ENCODE results near the gene ADAMTSL2. TPM values are rescaled to one million over a fixed set of nuclear protein-coding genes. Genes with fewer than 3 reads are reported as not detected.

ADAMTSL2 gene
- total RNA-seq, 1 donor from 2014 or later, result 1.3 TPM

DNA sequence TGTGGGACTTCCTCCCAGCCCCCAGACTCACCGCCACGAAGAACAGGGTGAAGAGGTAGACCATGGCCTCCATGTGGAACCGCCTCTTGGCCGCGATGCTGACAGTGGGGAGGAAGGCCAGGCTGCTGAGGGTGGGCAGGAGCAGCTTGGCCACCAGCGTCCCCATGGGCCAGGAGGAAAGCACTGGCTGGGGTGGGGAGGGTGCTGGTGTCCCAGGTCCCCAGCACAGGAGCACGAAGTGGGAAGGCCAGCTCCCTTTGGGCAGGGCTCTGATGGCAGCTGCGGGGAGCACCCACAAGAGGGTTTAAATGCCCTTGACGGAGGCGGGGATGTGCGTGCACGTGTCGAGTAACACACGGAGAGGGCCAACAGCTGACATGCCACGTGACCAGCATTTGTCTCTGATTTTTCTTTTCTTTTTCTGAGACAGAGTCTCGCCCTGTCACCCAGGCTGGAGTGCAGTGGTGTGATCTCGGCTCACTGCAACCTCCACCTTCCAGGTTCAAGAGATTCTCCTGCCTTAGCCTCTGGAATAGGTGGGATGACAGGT is 9.8 kb upstream of the ADAMTSL2 start, which contains the start of gene MYMK:
MYMK (minus strand) TSS at position 281 of the 550 bp plus-strand sequence; CDS start at position 166, 115 bp downstream.
- H3K27me3 Mint-ChIP-seq (ENCODE audit: unreplicated experiment), result peaks cover 9% of the 10 kb centered on the region
- H3K9me3 Mint-ChIP-seq (ENCODE audit: unreplicated experiment), result peaks cover 8% of the 10 kb centered on the region
- no peak for DNase-seq
- H3K4me1 Mint-ChIP-seq (ENCODE audit: low read depth, unreplicated experiment), result peaks cover 33% of the 10 kb centered on the region
- H3K27ac Mint-ChIP-seq (ENCODE audit: unreplicated experiment), result no peak within 1 kb of the TSS
- TF ChIP-seq, protein P1, sequence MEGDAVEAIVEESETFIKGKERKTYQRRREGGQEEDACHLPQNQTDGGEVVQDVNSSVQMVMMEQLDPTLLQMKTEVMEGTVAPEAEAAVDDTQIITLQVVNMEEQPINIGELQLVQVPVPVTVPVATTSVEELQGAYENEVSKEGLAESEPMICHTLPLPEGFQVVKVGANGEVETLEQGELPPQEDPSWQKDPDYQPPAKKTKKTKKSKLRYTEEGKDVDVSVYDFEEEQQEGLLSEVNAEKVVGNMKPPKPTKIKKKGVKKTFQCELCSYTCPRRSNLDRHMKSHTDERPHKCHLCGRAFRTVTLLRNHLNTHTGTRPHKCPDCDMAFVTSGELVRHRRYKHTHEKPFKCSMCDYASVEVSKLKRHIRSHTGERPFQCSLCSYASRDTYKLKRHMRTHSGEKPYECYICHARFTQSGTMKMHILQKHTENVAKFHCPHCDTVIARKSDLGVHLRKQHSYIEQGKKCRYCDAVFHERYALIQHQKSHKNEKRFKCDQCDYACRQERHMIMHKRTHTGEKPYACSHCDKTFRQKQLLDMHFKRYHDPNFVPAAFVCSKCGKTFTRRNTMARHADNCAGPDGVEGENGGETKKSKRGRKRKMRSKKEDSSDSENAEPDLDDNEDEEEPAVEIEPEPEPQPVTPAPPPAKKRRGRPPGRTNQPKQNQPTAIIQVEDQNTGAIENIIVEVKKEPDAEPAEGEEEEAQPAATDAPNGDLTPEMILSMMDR (IDR thresholded peaks at IDR 0.05; ENCODE audit: partially characterized antibody, unreplicated experiment), result no peak
- H3K36me3 Mint-ChIP-seq (ENCODE audit: unreplicated experiment), result peaks cover 6% of the 10 kb centered on the region
- H3K4me3 Mint-ChIP-seq (ENCODE audit: unreplicated experiment), result peak within 1 kb of the TSS; percentile 0

DNA sequence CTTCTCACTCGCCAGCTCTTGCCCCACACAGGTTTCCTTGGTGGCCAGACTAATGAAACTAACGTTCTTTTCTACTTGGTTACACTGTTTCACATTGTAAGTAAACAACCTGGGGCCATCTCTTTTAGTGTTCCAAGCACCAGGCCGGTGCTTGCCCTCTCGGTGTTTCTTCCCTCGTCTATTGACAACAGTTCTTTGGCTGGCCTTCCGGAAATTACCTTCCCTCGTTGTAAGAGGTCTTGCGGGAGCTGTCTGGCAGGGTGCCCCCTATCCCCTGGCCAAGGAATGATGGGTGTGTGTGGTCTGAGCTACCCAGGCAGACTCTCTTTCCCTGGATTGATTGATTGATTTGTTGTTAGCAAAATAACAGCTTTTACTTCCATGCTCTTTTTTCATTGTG is 8.8 kb upstream of the ADAMTSL2 start:
- H3K27ac Mint-ChIP-seq (ENCODE audit: unreplicated experiment), result no peak overlapping the region
- H3K9me3 Mint-ChIP-seq (ENCODE audit: unreplicated experiment), result peaks cover 8% of the 10 kb centered on the region
- H3K27me3 Mint-ChIP-seq (ENCODE audit: unreplicated experiment), result peaks cover 9% of the 10 kb centered on the region
- no peak for DNase-seq
- H3K4me3 Mint-ChIP-seq (ENCODE audit: unreplicated experiment), result no peak overlapping the region
- peaks cover 33% of the 10 kb centered on the region for H3K4me1 Mint-ChIP-seq (ENCODE audit: low read depth, unreplicated experiment)
- TF ChIP-seq, protein P1 (IDR thresholded peaks at IDR 0.05; ENCODE audit: partially characterized antibody, unreplicated experiment), result no peak
- H3K36me3 Mint-ChIP-seq (ENCODE audit: unreplicated experiment), result peaks cover 6% of the 10 kb centered on the region

DNA sequence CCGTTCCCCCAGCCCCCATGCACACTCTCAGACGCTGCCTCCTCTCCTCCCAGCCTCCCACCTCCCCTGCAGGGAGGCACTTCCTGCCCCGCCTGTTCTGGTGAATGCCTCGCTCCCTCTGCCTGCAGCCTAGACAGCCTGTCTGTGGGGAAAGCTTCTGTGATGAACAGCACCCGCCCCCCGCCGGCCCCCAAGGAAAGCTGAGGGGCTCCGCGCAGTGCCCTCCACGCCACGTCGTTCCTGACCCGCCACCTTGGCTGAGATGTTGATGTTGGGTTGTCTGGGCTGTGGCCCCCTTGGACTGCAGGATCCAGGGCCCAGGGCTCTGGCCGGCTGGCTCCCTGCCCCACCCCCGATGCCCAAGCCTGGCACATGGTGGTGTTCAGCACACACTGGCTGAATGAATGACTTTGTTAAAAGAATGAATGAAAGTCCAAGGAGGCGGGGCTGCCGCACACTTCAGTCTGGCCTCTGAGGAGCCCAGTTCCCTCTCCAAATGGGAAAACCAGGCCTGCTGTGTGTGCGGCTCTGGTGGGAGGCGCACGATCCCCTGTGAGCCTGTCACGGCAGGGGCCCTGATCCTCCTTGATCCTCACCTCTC is 7.7 kb upstream of the ADAMTSL2 start:
- Mint-ChIP-seq H3K27me3 (ENCODE audit: unreplicated experiment) (peaks cover 9% of the 10 kb centered on the region), H3K4me3 (ENCODE audit: unreplicated experiment) (peak overlapping the region; percentile 11), H3K36me3 (ENCODE audit: unreplicated experiment) (peaks cover 6% of the 10 kb centered on the region), H3K9me3 (ENCODE audit: unreplicated experiment) (peaks cover 6% of the 10 kb centered on the region), H3K4me1 (ENCODE audit: low read depth, unreplicated experiment) (peaks cover 29% of the 10 kb centered on the region), H3K27ac (ENCODE audit: unreplicated experiment) (no peak overlapping the region)
- no peak for DNase-seq
- TF ChIP-seq, protein P1 (IDR thresholded peaks at IDR 0.05; ENCODE audit: partially characterized antibody, unreplicated experiment), result no peak

DNA sequence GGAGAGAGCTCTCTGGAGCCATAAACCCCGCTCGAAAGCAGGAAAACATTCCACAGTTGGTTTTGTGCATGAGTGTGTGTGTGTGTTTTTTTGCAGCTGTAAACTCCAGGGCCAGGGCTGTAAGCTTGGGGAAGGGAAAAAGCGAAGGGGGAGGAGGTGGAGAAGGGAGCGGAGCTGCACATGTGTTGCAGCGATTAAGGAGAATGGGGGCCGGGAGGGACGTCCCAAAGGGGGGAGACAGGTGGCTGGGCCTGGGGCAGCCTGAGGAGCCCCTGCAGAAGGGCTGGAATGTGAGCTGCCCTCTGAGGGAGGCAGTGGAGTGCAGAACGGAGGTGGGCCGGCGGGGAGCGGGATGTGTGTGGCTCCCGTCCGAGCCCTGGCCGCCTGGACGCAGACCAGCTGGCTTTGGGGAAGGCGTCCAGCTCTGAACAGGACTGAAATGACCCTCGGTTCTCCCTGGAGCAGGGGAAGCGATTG is 7.0 kb upstream of the ADAMTSL2 start:
- Mint-ChIP-seq H3K27ac (ENCODE audit: unreplicated experiment) (no peak overlapping the region), H3K27me3 (ENCODE audit: unreplicated experiment) (peaks cover 9% of the 10 kb centered on the region), H3K9me3 (ENCODE audit: unreplicated experiment) (peaks cover 6% of the 10 kb centered on the region), H3K4me3 (ENCODE audit: unreplicated experiment) (no peak overlapping the region), H3K4me1 (ENCODE audit: low read depth, unreplicated experiment) (peaks cover 30% of the 10 kb centered on the region), H3K36me3 (ENCODE audit: unreplicated experiment) (peaks cover 6% of the 10 kb centered on the region)
- DNase-seq, result no peak
- TF ChIP-seq, protein P1 (IDR thresholded peaks at IDR 0.05; ENCODE audit: partially characterized antibody, unreplicated experiment), result no peak

All from glutamatergic neuron (in vitro differentiated cells).